ENCODE results near the gene CAMP.
"Not testable (repeated sequence)": the region's sequence is repeated elsewhere in the genome, so short reads cannot be mapped to it uniquely, and the experiment has no call there.

CAMP gene

DNA sequence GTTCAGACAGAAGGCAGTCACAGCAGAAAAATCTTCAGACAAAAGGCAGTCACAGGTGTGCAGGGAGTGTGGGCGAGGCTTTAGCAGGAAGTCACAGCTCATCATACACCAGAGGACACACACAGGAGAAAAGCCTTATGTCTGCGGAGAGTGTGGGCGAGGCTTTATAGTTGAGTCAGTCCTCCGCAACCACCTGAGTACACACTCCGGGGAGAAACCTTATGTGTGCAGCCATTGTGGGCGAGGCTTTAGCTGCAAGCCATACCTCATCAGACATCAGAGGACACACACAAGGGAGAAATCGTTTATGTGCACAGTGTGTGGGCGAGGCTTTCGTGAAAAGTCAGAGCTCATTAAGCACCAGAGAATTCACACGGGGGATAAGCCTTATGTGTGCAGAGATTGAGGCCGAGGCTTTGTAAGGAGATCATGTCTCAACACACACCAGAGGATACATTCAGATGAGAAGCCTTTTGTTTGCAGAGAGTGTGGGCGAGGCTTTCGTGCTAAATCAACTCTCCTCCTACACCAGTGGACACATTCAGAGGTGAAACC lies 45.2 kb downstream of the CAMP start:
- DNase-seq, result no peak

DNA sequence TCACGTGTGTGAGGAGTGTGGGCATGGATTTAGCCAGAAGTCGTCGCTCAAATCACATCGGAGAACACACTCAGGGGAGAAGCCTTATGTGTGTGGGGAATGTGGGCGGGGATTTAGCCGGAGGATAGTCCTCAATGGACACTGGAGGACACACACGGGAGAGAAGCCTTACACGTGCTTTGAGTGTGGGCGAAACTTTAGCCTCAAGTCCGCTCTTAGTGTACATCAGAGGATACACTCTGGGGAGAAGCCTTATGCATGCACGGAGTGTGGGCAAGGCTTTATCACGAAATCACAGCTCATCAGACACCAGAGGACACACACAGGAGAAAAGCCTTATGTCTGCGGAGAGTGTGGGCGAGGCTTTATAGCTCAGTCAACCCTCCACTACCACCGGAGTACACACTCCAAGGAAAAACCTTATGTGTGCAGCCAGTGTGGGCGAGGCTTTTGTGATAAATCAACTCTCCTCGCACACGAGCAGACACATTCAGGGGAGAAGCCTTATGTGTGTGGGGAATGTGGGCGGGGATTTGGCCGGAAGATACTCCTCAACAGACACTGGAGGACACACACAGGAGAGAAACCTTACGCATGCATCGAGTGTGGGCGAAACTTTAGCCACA lies 45.8 kb downstream of the CAMP start:
- peak; percentile 50 for DNase-seq

DNA sequence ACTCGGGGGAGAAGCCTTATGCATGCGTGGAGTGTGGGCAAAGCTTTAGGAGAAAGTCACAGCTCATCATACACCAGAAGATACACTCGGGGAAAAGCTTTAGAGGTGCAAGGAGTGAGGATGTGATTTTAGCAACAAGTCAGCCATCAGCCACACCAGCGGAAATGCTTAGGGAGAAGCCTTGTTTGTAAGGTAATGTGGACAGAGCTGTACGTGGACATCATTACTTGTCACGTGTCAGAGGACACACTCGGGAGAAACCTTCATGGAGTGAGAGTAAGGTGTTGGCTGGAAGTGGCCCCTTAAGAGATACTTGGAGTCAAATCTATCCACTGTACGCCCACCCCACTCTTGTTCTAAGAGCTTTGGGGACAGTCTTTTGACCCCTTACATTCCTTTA lies 46.3 kb downstream of the CAMP start:
- no peak for DNase-seq

DNA sequence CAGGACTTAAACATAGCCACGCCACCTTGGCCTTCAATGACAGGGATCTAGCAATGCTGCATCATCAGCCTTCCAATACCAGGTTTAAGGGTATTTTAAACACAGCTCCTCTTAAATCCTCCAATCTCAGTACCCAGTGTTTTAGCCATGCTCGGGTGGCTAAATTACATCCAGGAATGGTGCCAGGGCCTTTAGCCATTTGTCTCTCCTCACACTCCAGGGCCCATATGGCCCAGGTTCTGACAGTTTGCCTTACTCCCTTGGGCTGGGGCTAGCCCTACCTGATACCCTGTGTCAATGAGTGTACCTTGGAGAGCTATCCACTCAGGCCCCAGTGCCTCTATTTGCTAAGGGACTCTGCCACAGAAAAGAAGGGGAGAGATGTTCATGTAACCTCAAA lies 47.0 kb downstream of the CAMP start:
- DNase-seq, result no peak

DNA sequence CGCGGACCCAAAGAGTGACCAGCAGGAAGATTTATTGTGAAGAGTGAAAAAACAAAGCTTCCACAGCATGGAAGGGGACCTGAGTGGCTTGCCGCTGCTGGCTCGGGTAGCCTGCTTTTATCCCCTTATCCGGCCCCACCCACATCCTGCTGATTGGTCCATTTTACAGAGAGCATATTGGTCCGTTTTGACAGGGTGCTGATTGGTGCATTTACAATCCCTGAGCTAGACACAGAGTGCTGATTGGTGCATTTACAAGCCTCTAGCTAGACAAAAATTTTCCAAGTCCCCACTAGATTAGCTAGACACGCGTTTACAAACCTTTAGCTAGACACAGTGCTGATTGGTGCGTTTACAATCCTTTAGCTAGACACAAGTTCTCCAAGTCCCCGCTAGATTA lies 47.9 kb downstream of the CAMP start:
- not testable (repeated sequence) for DNase-seq

DNA sequence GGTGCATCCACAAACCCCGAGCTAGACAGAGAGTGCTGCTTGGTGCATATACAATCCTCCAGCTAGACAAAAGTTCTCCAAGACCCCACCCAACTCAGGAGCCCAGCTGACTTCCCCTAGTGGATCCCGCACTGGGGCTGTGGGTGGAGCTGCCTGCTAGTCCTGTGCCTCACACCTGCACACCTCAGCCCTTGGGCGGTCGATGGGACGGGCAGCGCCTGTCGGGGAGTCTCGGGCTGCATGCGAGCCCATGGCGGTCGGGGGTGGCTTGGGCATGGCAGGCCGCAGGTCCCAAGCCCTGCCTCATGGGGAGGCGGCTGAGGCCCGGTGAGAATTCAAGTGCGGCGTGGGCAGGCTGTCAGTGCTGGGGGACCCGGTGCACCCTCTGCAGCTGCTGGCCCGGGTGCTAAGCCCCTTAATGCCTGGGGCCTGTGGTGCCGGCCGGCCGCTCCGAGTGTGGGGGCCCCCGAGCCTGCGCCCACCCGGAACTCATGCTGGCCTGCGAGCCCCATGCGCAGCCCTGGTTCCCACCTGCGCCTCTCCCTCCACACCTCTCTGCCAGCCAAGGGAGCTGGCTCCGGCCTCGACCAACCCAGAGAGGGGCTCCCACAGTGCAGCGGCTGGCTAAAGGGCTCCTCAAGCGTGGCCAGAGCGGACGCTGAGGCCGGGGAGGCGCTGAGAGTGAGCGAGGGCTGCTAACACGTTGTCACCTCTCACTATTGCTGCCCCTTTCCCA lies 48.6 kb downstream of the CAMP start:
- no peak for DNase-seq

DNA sequence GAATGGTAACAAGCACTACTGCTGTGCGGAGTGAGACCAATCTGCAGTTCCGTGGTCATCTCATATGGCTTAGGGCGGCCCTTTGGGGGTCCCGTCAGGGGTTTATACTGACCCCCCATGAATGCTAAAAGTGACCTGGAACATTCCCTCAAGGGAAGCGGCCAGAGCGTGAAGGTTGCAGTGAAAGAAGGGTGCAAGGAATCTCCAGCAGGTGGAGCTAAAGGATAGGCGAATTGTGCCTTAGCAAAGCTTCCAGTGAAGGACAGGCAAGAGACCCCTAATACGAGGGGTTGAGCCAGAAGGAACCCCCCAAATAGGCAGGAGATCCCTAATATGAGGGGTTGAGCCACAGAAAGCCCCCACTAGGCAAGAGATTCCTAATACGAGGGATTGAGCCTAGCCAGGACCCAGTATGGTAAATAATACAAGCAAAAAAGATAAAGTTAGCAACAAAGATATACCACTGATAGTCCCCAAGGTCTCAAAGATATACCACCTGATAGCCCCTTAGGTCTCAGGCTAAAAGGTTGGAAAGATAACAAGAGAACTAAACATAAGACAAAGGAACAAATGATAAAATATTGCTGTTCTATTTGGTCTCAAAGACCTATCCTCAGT lies 50.4 kb downstream of the CAMP start:
- DNase-seq, result peak; percentile 62

DNA sequence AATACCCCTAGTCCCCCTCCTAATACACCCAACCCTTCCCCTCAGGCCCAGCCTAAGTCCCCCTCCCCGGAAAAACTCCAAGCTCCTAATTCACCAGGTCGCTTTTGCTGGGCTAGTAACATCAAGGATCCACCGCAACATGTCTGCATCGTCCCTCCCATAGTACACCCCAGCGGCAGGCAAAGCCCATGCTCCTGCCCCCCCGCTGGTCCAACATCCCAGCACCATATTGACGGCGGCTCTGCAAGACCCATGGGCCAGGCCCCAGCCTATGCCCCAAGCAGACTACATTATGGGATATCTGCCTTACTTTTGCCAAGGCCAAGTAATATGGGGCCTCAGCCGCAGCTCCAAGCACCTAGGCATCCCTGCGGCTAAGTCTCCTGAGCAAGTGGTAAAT lies 51.2 kb downstream of the CAMP start:
- DNase-seq, result no peak

Measured in fibroblast of upper back skin (primary cell).